Right cardiac atrium (tissue), 5 donors: ENCODE data around the gene FRS2. TPM values are rescaled to one million over a fixed set of nuclear protein-coding genes. Genes with fewer than 3 reads are reported as not detected.

ENCODE experiments used
- ATAC-seq, 2 donors: fragments of 200-7000 bp; cut with Tn5 transposase; one replicate each; pipeline versions ENCODE4 v1.8.0 to v1.9.1; 2020; ENCODE audit warnings: moderate library complexity in 2 of 2, mild to moderate bottlenecking in 1 of 2
- DNase-seq, 3 donors: peaks; one replicate each; pipeline ENCODE4 v3.0.0-alpha.2; 2020
- H3K27ac ChIP-seq: one replicate; pipeline ENCODE4 v1.5.1; 2013; ENCODE audit warnings: mild to moderate bottlenecking, low read length, control low read depth, moderate library complexity
- H3K27me3 ChIP-seq: one replicate; pipeline ENCODE4 v1.6.1; 2013; ENCODE audit not compliant: control insufficient read depth, insufficient read depth
- H3K4me1 ChIP-seq: one replicate; pipeline ENCODE4 v1.6.1; 2013; ENCODE audit warnings: low read length; ENCODE audit not compliant: control insufficient read depth, insufficient read depth
- H3K4me3 ChIP-seq: one replicate; pipeline ENCODE4 v1.5.1; 2013; ENCODE audit warnings: low read length, control low read depth
- H3K9me3 ChIP-seq: one replicate; pipeline ENCODE4 v1.6.1; 2013; ENCODE audit warnings: low read length; ENCODE audit not compliant: control insufficient read depth
- WGBS: extraction: QIAGEN DNeasy Blood & Tissue Kit; methylation state at CpG from one replicate; pipeline ENCODE4 v1.1.7; 2013; 5-methylcytosine and 5-hydroxymethylcytosine counted together
- intact Hi-C, 4 donors: fragments of 100-400 bp; cut with DNase I; formaldehyde crosslinking; loops; one replicate each; pipeline versions ENCODE4 v1.11.0 to v1.14.0; 2022 to 2023
- polyA plus RNA-seq: library from polyadenylated mRNA; stranded (reverse); fragments of 200-250 nt; gene quantifications from one replicate; pipeline ENCODE4 v1.2.3, GENCODE V29; 2013
- total RNA-seq, 4 donors: library from RNA; stranded (reverse); fragmentation: NEBNext Ultra II Directional; extraction: Animal tissue kit (Norgen Biotek cat#: 25700); gene quantifications; one replicate each; pipeline ENCODE4 v1.2.1, GENCODE V29; 2021
- donor health status: healthy with polysubstance abuse.
- donor health status: DM: no; HTN: yes; CAD: no.
- donor health status: DM: no; HTN: no; CAD: no.
- donor health status: DM: no; HTN: yes; CAD: no; lungs with severe emphysema.
- donor health status: DM: yes; HTN: yes; CAD: no.

Gene FRS2
- total and polyA plus RNA-seq, 5 donors: 6.2 to 38.6 (median 27.4) TPM

GRCh38 chr12:69515394-69515930 lies 45.3 kb downstream of the FRS2 start:
- ATAC-seq: peak in 1 of 2 donors; percentile 32
- no peak for DNase-seq
- H3K4me3 ChIP-seq: no peak overlapping the region
- intact Hi-C loops: no loop called here
- no peak overlapping the region for H3K27ac ChIP-seq
- H3K27me3 ChIP-seq: no peaks in the 10 kb centered on the region
- no peaks in the 10 kb centered on the region for H3K9me3 ChIP-seq
- H3K4me1 ChIP-seq: peaks cover 4% of the 10 kb centered on the region
- 27% methylated on average over 5 of the region's 5 CpGs for WGBS

- WGBS: 79% methylated on average over 2 of the region's 2 CpGs
- Histone ChIP-seq H3K4me3 (no peak overlapping the region), H3K4me1 (peaks cover 4% of the 10 kb centered on the region), H3K27ac (no peak overlapping the region), H3K27me3 (no peaks in the 10 kb centered on the region), H3K9me3 (no peaks in the 10 kb centered on the region)
- DNase-seq (no peak), ATAC-seq (no peak)
- intact Hi-C loops: no loop called here
Observed at GRCh38 chr12:69516950-69517349, 46.8 kb downstream of the FRS2 start.

- DNase-seq: no peak
- H3K4me3 ChIP-seq: no peak overlapping the region
- no peaks in the 10 kb centered on the region for H3K27me3 ChIP-seq
- H3K9me3 ChIP-seq: no peaks in the 10 kb centered on the region
- no peak for ATAC-seq
- H3K27ac ChIP-seq: no peak overlapping the region
- intact Hi-C loops: no loop called here
- H3K4me1 ChIP-seq: peaks cover 4% of the 10 kb centered on the region
- 85% methylated on average over 2 of the region's 2 CpGs for WGBS
Observed at GRCh38 chr12:69517406-69517805, 47.2 kb downstream of the FRS2 start.

- H3K4me1 ChIP-seq: peaks cover 3% of the 10 kb centered on the region
- 92% methylated on average over 7 of the region's 7 CpGs for WGBS
- H3K9me3 ChIP-seq: no peaks in the 10 kb centered on the region
- ATAC-seq (no peak), DNase-seq (no peak)
- H3K27ac ChIP-seq: no peak overlapping the region
- no peak overlapping the region for H3K4me3 ChIP-seq
- H3K27me3 ChIP-seq: no peaks in the 10 kb centered on the region
- intact Hi-C loops: loop anchor here in 1 of 4 donors (10.0 kb wide), 1 partner anchor 45 kb away; the partner anchor contains the start of gene FRS2
Observed at GRCh38 chr12:69519871-69520270, 49.7 kb downstream of the FRS2 start.

- intact Hi-C loops: loop anchor here in 1 of 4 donors (10.0 kb wide), 1 partner anchor 49 kb away; the partner anchor contains the start of gene FRS2
- WGBS: 85% methylated on average over 11 of the region's 11 CpGs
- no peaks in the 10 kb centered on the region for H3K27me3 ChIP-seq
- peaks cover 5% of the 10 kb centered on the region for H3K4me1 ChIP-seq
- ATAC-seq (peak; percentile 23 to 64), DNase-seq (peak in 2 of 3 donors; percentile 51 to 58)
- H3K9me3 ChIP-seq: no peaks in the 10 kb centered on the region
- no peak overlapping the region for H3K27ac ChIP-seq
- H3K4me3 ChIP-seq: no peak overlapping the region
Observed at GRCh38 chr12:69523433-69524330, 53.5 kb downstream of the FRS2 start.

- H3K27ac ChIP-seq: no peak overlapping the region
- intact Hi-C loops: loop anchor here in 1 of 4 donors (10.0 kb wide), 1 partner anchor 49 kb away; the partner anchor contains the start of gene FRS2
- peaks cover 5% of the 10 kb centered on the region for H3K4me1 ChIP-seq
- H3K4me3 ChIP-seq: no peak overlapping the region
- DNase-seq (peak in 1 of 3 donors; percentile 49), ATAC-seq (peak; percentile 31 to 51)
- WGBS: 97% methylated on average over 2 of the region's 2 CpGs
- H3K27me3 ChIP-seq: no peaks in the 10 kb centered on the region
- no peaks in the 10 kb centered on the region for H3K9me3 ChIP-seq
Observed at GRCh38 chr12:69524331-69524630, 54.1 kb downstream of the FRS2 start.

GRCh38 chr12:69524755-69525469 lies 54.7 kb downstream of the FRS2 start:
- ATAC-seq (peak; percentile 13 to 42), DNase-seq (no peak)
- WGBS: 94% methylated on average over 2 of the region's 2 CpGs
- Histone ChIP-seq H3K4me1 (peaks cover 5% of the 10 kb centered on the region), H3K9me3 (no peaks in the 10 kb centered on the region), H3K27ac (no peak overlapping the region), H3K4me3 (no peak overlapping the region), H3K27me3 (no peaks in the 10 kb centered on the region)
- intact Hi-C loops: loop anchor here in 1 of 4 donors (10.0 kb wide), 1 partner anchor 50 kb away; the partner anchor contains the start of gene FRS2

- no peaks in the 10 kb centered on the region for H3K9me3 ChIP-seq
- no peak for ATAC-seq
- DNase-seq: no peak
- H3K4me1 ChIP-seq: peaks cover 5% of the 10 kb centered on the region
- H3K27ac ChIP-seq: no peak overlapping the region
- 74% methylated on average over 3 of the region's 3 CpGs for WGBS
- H3K4me3 ChIP-seq: no peak overlapping the region
- intact Hi-C loops: loop anchor here in 1 of 4 donors (10.0 kb wide), 1 partner anchor 53 kb away; the partner anchor contains the start of gene FRS2
- H3K27me3 ChIP-seq: no peaks in the 10 kb centered on the region
Observed at GRCh38 chr12:69527506-69528272, 57.5 kb downstream of the FRS2 start.

GRCh38 chr12:69529021-69529420 lies 58.8 kb downstream of the FRS2 start:
- no peak overlapping the region for H3K27ac ChIP-seq
- DNase-seq (no peak), ATAC-seq (no peak)
- H3K27me3 ChIP-seq: no peaks in the 10 kb centered on the region
- WGBS: 90% methylated on average over 2 of the region's 2 CpGs
- intact Hi-C loops: loop anchor here in 1 of 4 donors (10.0 kb wide), 1 partner anchor 54 kb away; the partner anchor contains the start of gene FRS2
- no peaks in the 10 kb centered on the region for H3K9me3 ChIP-seq
- H3K4me1 ChIP-seq: peaks cover 5% of the 10 kb centered on the region
- H3K4me3 ChIP-seq: no peak overlapping the region

GRCh38 chr12:69533844-69534243 lies 63.7 kb downstream of the FRS2 start:
- intact Hi-C loops: no loop called here
- no peak overlapping the region for H3K4me3 ChIP-seq
- H3K27ac ChIP-seq: no peak overlapping the region
- WGBS: 69% methylated on average over 3 of the region's 3 CpGs
- DNase-seq (no peak), ATAC-seq (no peak)
- H3K9me3 ChIP-seq: no peaks in the 10 kb centered on the region
- no peaks in the 10 kb centered on the region for H3K4me1 ChIP-seq
- no peaks in the 10 kb centered on the region for H3K27me3 ChIP-seq
